ENCODE results near the gene LITAF. TPM values are rescaled to one million over a fixed set of nuclear protein-coding genes. Genes with fewer than 3 reads are reported as not detected.

LITAF gene
- total and polyA plus RNA-seq, 2 of the 4 experiments (the other 2 are of a cell fraction): 113 to 206 TPM

GRCh38 chr16:11499295-11500089 is 87.2 kb downstream of the LITAF start:
- no TSS peak for BruUV-seq (replicated peaks)
- dilution Hi-C loops (cut with HindIII; ENCODE audit: low sequenced_read_pairs, unreplicated experiment): no loop called here
- CTCF ChIA-PET: no interaction called here

More at GRCh38 chr16:11499295-11500089, 87.2 kb downstream of the LITAF start:
- H3K9me1 ChIP-seq (ENCODE audit: insufficient read depth, low read length): peaks cover 14% of the 10 kb centered on the region
- no peak for ATAC-seq (ENCODE audit: low read depth)
- H3K4me3 ChIP-seq (ENCODE audit: insufficient read depth, low read depth, low read length): no peak overlapping the region
- no peak overlapping the region for H3K23ac ChIP-seq (ENCODE audit: low read depth, low read length)
- no peak overlapping the region for H2BK20ac ChIP-seq (ENCODE audit: low read depth, low read length)
- H3K14ac ChIP-seq (replicated peaks; ENCODE audit: low read depth, low read length): no peak overlapping the region
- no peak overlapping the region for H3K27ac ChIP-seq (ENCODE audit: insufficient read depth, low read length)
- intact Hi-C loops (cut with micrococcal nuclease): no loop called here
- no peak for DNase-seq
- H3K9ac ChIP-seq (ENCODE audit: low read depth, low read length): no peak overlapping the region
- H3K18ac ChIP-seq (ENCODE audit: low read depth, low read length): no peak overlapping the region
- 81% methylated on average over 5 of the region's 7 CpGs; no CpG with 5 or more reads in 1 of the 2 experiments for WGBS, 2 experiments (ENCODE audit: extremely low coverage in 2 of 2, insufficient read length in 1 of 2)
- no peak overlapping the region for H3K56ac ChIP-seq (ENCODE audit: extremely low read depth, insufficient read depth, low read length)
- no peak overlapping the region for H2BK5ac ChIP-seq (ENCODE audit: low read depth, low read length, poor library complexity, severe bottlenecking)
- H2AK9ac ChIP-seq (replicated peaks; ENCODE audit: low read depth, low read length, poor library complexity): no peak overlapping the region
- H3K4ac ChIP-seq (ENCODE audit: low read depth, low read length): no peak overlapping the region
- H3K36me3 ChIP-seq (ENCODE audit: control insufficient read depth, insufficient read depth, low read length): no peaks in the 10 kb centered on the region
- no peak overlapping the region for H2AFZ ChIP-seq (replicated peaks; ENCODE audit: low read length, poor library complexity)
- in situ Hi-C loops (cut with MboI; ENCODE audit: low sequenced_read_pairs): no loop called here
- no peak overlapping the region for H3K4me2 ChIP-seq (ENCODE audit: low read depth, low read length)
- no peak overlapping the region; the same call in 1 of the 2 replicates for H2AK5ac ChIP-seq (ENCODE audit: low read depth, low read length)
- no peak overlapping the region for H2BK120ac ChIP-seq (ENCODE audit: low read depth, low read length)
- TF ChIP-seq BHLHE40 (IDR thresholded peaks at IDR 0.05; ENCODE audit: low read depth, low read length) (no peak), RCOR1 (IDR thresholded peaks at IDR 0.05; ENCODE audit: insufficient replicate concordance, low read length) (no peak), ELK1 (IDR thresholded peaks at IDR 0.05; ENCODE audit: borderline replicate concordance, low read depth, low read length) (no peak), CHD1 (IDR thresholded peaks at IDR 0.05; ENCODE audit: low read depth, low read length) (no peak), MAFK (IDR thresholded peaks at IDR 0.05; ENCODE audit: low read depth, low read length) (no peak), NFE2L2 (IDR thresholded peaks at IDR 0.05; ENCODE audit: low read depth, low read length) (no peak), MXI1 (IDR thresholded peaks at IDR 0.05; ENCODE audit: borderline replicate concordance, low read depth, low read length) (no peak), FOS (IDR thresholded peaks at IDR 0.05; ENCODE audit: low read depth, low read length) (no peak), RAD21 (IDR thresholded peaks at IDR 0.05; ENCODE audit: low read length) (no peak), RFX5 (IDR thresholded peaks at IDR 0.05; ENCODE audit: low read depth, low read length) (no peak), POLR2A (IDR thresholded peaks at IDR 0.05; ENCODE audit: low read depth, low read length) (no peak), MAZ (IDR thresholded peaks at IDR 0.05; ENCODE audit: borderline replicate concordance, low read depth, low read length) (no peak)
- TF ChIP-seq, protein P1, sequence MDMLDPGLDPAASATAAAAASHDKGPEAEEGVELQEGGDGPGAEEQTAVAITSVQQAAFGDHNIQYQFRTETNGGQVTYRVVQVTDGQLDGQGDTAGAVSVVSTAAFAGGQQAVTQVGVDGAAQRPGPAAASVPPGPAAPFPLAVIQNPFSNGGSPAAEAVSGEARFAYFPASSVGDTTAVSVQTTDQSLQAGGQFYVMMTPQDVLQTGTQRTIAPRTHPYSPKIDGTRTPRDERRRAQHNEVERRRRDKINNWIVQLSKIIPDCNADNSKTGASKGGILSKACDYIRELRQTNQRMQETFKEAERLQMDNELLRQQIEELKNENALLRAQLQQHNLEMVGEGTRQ (IDR thresholded peaks at IDR 0.05; ENCODE audit: low read depth, low read length): no peak
- TF ChIP-seq, protein P2, sequence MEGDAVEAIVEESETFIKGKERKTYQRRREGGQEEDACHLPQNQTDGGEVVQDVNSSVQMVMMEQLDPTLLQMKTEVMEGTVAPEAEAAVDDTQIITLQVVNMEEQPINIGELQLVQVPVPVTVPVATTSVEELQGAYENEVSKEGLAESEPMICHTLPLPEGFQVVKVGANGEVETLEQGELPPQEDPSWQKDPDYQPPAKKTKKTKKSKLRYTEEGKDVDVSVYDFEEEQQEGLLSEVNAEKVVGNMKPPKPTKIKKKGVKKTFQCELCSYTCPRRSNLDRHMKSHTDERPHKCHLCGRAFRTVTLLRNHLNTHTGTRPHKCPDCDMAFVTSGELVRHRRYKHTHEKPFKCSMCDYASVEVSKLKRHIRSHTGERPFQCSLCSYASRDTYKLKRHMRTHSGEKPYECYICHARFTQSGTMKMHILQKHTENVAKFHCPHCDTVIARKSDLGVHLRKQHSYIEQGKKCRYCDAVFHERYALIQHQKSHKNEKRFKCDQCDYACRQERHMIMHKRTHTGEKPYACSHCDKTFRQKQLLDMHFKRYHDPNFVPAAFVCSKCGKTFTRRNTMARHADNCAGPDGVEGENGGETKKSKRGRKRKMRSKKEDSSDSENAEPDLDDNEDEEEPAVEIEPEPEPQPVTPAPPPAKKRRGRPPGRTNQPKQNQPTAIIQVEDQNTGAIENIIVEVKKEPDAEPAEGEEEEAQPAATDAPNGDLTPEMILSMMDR (conservative IDR thresholded peaks at IDR 0.05; ENCODE audit: low read depth, low read length): no peak
- no peaks in the 10 kb centered on the region for H3K9me3 ChIP-seq (ENCODE audit: control insufficient read depth, insufficient read depth, low read length)
- POLR2A ChIA-PET (ENCODE audit: unreplicated experiment): no interaction called here
- H4K5ac ChIP-seq (ENCODE audit: low read depth, low read length): no peak overlapping the region
- H3K4me1 ChIP-seq (ENCODE audit: control insufficient read depth, insufficient read depth, low read length): peaks cover 18% of the 10 kb centered on the region
- H2BK15ac ChIP-seq (ENCODE audit: low read depth, low read length): no peak overlapping the region; the same call in 2 of the 3 replicates
- H3K27me3 ChIP-seq (ENCODE audit: control insufficient read depth, insufficient read depth, low read length): no peaks in the 10 kb centered on the region; the same call in 1 of the 2 replicates
- no peak overlapping the region for H4K91ac ChIP-seq (ENCODE audit: insufficient read depth, low read depth, low read length)
- H3K79me1 ChIP-seq (ENCODE audit: low read depth in 1 of 2, low read length in 2 of 2): peaks cover 0 to 3% of the 10 kb centered on the region in 2 experiments; a peak in 1 of 4 replicates
- H4K20me1 ChIP-seq (ENCODE audit: insufficient read depth, low read length): no peaks in the 10 kb centered on the region
- H4K8ac ChIP-seq (ENCODE audit: low read depth in 2 of 2, low read length in 2 of 2): no peak overlapping the region
